ENCODE measurements around the gene PPP1R9A.

DNA sequence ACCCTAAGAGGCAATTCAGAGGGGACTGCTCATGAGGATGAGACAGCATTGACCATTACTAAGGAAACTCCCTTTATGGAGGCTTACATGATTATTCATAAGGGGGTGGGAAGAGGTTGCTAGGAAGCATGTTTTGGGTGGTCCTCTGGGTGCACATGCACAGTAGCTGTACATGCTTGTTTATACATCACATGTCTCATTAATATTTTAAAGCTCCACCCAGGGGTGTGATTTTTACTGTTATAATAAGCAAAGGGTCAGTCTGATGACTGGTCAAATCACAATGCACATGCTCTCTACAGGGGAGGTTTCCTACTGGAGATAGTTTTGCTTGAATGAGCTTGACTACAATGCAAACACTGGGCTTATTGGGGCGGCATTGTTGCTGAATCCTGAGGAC lies 23.8 kb upstream of the PPP1R9A start:
- TF ChIP-seq, protein P1, sequence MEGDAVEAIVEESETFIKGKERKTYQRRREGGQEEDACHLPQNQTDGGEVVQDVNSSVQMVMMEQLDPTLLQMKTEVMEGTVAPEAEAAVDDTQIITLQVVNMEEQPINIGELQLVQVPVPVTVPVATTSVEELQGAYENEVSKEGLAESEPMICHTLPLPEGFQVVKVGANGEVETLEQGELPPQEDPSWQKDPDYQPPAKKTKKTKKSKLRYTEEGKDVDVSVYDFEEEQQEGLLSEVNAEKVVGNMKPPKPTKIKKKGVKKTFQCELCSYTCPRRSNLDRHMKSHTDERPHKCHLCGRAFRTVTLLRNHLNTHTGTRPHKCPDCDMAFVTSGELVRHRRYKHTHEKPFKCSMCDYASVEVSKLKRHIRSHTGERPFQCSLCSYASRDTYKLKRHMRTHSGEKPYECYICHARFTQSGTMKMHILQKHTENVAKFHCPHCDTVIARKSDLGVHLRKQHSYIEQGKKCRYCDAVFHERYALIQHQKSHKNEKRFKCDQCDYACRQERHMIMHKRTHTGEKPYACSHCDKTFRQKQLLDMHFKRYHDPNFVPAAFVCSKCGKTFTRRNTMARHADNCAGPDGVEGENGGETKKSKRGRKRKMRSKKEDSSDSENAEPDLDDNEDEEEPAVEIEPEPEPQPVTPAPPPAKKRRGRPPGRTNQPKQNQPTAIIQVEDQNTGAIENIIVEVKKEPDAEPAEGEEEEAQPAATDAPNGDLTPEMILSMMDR (IDR thresholded peaks at IDR 0.05 in 2 of 3, conservative IDR thresholded peaks at IDR 0.05 in 1 of 3; ENCODE audit: borderline replicate concordance in 1 of 3, insufficient read depth in 1 of 3, low read depth in 2 of 3, low read length in 2 of 3) = no peak
- no peak for TF ChIP-seq ZNF274 (IDR thresholded peaks at IDR 0.05; ENCODE audit: low read depth, low read length)
- TF ChIP-seq, protein P2, sequence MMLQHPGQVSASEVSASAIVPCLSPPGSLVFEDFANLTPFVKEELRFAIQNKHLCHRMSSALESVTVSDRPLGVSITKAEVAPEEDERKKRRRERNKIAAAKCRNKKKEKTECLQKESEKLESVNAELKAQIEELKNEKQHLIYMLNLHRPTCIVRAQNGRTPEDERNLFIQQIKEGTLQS (IDR thresholded peaks at IDR 0.05) = no peak
